NCI-H2227 (cell line): ENCODE results near the gene CLIC3.

ENCODE experiments used
- DNase-seq: peaks from one replicate; lab custom pipeline; 2025; ENCODE audit not compliant: unreplicated experiment; lab: John Stamatoyannopoulos, UW

CLIC3 gene

DNA sequence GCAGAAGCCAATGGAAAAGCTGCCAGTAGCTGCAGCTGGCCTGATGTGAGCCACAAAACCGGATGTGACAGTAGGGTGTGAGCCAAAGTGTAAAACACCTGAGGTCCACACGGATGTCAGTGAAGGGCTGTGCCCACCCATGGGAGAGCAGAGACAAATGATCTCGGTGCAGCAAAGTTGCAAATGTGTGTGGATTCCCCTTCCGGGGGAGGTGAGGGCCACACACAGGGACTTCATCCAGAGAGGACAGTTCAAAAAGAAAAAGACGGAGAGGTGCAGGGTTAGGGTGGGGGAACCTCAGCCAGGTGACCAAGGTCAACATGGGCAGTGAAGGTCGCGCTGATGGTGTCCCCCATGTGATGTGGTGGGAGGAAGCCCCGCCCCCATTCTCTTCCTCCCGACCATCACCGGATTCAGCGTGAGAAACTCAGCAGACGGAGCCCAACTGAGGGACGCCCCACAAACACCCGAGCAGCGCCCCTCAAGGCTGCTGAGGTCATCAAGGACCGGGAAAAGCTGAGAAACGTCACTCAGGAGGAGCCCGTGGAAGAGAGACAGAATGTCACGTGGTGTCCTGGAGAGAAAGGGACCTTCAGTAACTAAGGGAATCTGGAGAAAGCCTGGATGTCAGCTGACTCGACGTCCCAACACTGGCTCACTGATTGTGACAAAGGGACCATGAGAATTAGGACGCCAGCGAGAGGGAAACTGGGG is 30.4 kb downstream of the CLIC3 start:
- DNase-seq: no peak

DNA sequence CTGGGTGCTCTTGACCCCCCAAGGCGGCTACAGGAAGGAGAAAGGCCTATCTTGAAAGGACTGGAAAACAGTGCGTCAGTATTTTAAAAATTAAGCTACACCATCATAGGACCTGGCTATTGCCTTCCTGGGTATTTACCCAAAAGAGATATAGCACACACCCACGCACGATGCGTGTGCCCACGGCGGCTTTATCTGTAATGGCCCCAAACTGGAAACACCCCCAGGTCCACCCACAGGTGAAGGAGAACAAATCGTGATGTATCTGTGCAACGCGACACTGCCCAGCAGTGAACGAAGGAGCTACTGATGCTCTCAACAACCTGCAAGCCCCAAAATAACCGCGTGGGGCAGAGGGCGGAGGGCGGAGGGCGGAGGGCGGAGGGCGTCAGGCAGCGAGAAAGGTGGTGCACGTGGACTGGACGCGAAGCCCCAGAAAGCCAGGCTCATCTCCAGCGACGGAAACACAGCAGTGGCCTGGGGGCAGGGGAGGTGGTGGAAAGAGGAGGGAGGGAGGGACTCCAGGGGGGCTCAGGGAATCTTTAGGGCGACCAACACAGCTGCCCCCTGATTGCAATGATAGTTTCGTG is 31.4 kb downstream of the CLIC3 start:
- no peak for DNase-seq

DNA sequence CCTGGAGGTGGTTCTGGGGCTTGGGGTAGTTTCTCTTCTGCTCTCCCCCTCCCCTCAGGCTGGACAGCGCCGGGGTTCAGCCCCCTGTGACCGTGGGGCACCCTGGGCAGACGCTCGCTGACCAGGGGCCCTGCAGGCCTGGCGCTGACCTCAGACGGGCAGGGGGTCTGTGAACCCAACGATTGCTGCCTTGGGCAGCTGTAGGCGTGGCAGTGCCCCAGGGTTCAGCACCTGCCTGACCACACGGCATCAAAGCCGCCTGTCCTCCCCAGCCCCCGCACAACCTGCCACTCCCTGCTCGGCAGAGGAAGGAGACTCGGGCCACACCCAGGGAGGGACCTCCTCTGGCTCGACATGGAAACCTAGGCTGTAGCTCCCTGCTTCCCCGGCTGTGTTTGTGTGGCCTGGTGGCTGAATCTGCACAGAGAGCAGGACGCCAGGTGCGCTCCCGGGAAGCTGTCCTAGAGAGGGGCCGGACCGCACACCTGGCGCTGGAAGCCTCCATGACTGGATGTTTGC is 32.1 kb downstream of the CLIC3 start:
- DNase-seq: no peak

DNA sequence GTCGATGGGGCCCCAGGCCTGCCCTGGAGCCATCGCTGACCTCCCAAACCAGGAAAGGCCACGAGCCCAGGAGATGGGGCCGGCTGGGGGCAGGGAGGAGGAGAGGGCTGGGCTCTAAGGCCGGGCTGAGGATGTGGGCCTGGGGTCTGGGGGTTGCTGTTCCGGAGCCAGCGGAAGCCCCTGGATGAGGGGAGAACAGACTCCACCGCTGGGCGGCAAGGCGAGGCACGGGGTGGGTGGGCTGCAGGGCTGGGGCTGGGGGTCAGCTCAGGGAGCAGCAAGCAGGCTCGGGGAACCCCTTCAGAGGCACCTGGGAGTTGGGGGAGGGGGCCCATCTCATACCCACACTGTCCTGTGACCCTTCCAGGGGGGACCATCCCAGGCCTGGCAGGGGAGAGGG is 32.6 kb downstream of the CLIC3 start:
- DNase-seq: no peak

DNA sequence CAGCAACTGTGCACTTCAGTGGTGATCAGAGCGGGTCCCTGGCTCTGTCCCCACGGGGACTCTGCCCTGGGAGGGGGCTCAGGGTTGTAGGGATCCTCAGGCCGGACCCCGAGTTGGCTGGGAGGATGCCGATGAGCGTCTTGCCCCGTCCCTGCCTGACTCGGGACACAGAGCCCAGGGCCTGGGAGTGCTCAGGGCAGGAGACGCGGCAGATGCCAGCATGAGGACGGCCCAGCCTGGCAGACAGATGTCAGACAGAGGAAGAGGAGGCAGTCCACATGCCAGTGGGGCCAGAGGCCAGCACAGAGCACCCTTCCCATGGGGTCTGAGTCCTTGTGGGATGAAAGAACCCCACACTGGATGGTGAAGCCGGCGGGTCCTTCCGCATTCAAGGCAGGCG is 33.0 kb downstream of the CLIC3 start:
- DNase-seq: no peak

DNA sequence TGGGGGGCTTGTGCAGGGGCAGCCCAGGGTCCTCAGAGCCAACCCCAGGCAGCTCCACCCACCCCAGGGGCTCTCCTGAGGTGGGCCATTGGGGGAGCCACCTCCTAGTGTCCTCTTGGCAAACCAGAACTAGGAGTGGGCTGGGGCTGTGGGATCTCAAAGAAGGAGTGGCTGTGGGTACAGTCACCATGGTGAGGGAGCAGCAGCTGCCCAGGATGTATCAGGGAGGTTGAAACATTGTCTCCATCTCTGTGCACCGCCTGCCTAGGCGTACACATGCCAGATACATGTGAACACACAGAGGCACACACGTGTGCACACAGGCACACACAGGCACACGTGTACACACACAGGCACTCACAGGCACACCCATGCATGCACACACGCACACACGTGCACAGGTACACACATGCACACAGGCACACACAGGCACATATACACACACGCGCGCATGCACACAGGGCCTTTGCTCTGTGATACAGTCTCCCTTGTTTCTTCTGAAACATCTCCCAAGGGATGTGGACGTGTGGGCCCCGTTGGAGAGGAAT is 33.6 kb downstream of the CLIC3 start:
- no peak for DNase-seq

DNA sequence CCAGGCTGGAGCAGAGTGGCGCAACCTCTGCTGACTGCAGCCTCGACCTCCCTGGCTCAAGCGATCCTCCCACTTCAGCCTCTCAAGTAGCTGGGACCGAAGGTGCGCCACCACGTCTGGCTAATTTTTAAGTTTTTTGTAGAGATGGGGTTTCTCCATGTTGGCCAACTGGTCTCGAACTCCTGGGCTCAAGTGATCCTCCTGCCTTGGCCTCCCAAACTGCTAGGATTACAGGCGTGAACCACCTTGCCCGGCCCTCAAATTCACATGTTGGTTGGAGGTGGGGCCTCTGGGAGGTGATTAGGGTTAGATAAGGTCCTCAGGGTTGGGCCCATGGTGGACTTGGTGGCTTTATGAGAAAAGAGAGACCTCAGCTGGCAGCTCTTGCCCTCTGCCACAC is 34.2 kb downstream of the CLIC3 start:
- DNase-seq: no peak

DNA sequence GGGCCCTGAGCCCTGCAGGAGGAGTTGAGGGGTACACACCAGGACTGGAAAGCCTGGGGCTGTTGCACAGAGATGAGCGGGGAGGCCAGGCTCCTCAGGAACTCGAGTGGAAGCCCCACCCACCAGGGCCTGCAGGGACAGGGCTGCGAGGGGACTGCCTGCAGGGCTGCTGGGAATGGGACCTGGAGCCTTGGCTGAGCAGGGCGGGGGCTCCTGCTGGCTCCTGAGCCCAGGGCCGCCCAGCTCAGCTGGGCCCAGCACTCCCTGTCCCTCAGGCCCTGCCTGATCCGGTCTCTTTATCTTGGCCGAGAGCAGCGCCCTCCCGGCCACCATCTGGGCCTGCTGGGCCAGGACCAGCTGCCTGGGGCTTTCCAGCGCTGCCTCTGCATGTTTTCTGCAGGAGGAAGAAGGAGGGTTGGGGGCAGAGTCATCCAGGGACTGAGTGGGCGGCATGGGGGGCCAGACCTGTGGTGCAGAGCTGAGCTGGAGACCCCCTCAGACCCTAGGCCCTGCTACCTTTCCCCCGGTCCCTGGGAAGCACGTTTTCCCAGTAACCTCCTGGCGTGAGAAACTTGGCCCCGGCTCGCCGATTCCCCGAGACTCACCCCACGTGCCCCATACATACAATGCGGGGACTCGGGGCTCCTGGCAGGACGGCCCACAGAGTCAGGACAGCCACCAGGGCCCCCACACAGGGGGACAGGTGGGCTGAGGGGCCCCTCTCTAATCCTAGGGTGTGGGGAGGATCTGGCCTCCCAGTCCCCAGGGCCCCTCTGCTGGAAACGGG is 34.9 kb downstream of the CLIC3 start:
- no peak for DNase-seq

DNA sequence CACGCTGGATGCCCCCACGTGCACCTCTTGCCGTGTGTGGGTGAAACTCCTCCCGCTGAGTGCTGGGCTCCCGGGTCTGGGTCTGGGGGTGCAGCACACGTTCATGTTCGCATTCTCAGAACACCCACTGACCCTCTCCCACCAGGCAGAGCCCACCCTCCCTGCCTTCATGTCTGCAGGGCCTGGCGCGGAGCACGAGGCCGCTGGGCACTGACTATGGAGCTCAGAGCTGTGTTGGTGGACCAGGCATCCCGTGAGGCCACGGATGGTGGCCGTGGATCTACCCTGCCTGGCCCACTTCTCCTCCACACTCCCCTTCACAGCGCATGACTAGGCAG is 35.5 kb downstream of the CLIC3 start:
- DNase-seq: no peak

DNA sequence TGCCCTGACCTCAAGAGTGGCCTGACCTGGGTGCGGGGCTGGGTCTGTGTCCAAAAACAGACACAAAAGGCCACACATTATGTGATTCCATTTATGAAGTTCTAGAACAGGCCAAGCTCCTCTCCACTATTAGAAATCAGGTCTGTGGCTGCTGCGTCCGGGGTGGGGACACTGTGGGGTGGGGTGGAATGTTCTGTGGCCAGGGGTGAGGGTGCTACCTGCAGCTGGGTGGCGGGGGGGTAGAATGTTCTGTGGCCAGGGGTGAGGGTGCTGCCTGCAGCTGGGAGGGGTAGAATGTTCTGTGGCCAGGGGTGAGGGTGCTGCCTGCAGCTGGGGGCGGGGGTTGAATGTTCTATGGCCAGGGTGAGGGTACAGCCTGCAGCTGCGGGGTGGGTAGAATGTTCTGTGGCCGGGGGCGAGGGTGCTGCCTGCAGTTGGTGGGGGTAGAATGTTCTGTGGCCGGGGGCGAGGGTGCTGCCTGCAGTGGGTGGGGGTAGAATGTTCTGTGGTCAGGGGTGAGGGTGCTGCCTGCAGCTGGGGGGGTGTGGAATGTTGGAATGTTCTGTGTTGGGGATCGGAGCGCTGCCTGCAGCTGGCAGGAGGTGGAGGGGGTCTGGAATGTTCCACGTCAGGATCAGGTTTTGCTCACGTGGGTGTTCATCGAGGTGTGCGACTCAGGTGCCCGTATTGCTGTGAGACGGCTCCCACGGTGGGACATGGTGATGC is 36.0 kb downstream of the CLIC3 start:
- DNase-seq: no peak

DNA sequence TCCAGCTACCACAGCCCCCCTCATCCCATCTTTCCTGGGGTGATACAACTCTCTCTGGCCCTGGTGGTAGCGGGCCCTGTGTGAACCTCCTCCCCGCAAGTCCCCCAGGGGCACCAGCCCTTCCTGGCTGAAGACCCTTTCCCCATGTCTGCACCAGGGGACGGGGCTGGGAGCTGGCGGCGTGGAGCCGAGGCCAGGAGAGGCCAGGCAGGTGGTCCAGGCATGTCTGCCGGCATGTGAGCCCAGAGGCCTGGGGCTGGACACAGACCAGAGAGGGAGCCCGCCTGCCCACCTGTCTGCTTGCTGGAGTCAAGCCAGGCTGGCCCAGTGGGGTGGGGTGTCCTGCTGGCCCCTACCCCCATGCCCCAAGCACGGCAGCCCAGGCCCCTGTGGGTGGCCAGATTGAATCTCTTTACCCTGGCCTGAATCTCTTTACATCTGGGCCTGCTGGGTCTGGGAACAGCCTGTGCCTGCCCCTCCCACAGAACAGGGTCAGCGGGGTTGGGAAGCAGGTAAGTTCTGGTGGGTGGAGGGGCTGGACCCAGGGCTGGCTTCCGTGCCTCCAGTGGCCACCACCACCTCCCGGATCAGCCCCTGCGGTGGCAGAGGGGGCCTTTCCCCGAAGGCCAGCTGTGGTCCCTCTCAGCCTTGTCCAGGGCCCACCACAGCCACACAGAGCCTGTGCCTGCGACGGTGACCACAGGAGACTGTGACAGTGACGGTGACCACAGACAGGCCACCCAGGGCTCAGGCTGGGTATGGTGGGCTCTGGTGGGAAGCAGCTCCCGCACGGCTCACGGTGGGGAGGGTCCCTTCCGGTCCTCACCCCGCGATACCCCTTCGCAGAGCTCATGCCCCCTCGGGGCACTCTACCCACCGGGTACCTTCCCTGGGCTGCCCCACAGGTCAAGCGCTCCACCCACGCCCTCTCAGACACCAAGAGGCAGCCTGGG is 37.2 kb downstream of the CLIC3 start:
- no peak for DNase-seq

DNA sequence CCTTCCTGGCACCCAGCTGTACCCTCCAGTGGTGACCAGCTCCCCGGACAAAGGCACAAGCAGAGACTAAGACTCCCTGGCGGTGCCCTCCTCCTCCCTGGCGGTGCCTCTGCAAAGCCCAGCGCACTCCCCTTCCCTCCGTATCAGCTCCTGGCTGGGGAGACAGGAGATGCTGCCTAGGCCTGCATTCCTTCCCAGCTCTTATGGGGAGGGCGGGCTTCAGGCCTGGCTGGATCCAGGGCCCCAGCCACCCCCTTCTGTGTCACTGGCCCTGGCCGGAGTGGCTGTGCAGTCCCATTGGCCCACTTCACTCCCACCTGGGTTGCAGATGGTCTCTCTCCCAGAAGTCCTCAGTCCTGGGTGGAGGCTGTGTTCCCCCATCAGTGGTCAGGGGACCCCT is 37.9 kb downstream of the CLIC3 start:
- no peak for DNase-seq

DNA sequence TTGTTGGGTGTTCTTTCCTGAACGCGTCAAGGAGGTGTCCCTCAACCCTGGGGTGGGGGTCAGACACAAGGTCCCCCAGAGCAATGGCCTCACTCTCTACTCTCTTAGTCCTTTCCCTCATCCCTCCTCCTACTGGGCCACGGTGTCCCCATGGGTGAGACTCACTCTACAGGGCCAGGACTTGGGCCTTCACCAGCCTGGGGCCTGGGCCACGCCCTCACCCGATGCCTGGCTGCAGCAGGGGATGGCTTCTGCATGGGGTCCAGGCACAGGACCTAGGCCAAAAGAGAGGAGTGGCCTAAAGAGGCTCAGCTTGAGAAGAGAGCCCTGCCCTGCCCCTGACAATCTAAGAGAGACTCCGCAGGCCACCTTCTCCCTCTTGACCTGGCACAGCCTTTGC is 38.5 kb downstream of the CLIC3 start:
- DNase-seq: no peak

DNA sequence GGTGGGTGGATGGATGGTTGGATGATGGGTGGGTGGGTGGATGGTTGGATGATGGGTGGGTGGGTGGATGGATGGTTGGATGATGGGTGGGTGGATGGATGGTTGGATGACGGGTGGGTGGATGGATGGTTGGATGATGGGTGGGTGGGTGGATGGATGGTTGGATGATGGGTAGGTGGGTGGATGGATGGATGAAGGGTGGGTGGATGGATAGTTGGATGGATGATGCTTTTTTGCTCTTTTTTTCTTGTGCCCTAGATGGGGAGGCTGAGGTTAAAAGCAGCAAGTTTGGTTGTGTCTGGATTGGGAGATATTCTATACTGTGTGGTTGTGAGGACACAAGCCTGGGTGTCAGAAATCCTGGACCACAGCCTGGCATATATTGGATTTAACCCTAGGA is 38.9 kb downstream of the CLIC3 start:
- no peak for DNase-seq

DNA sequence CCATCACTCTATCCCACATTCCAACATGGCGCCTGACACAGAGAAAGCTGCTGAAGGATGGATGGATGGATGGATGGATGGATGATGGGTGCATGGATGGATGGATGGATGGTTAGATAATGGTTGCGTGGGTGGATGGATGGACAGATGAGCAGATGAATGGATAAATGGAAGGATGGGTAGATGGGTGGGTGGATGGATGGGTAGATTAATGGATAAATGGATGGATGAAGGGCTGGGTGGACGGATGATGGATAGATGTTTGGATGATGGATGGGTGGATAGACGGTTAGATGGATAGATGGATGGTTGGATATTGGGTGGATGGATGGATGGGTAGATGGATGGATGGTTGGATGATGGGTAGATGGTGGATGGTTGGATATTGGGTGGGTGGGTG is 39.8 kb downstream of the CLIC3 start:
- DNase-seq: no peak

DNA sequence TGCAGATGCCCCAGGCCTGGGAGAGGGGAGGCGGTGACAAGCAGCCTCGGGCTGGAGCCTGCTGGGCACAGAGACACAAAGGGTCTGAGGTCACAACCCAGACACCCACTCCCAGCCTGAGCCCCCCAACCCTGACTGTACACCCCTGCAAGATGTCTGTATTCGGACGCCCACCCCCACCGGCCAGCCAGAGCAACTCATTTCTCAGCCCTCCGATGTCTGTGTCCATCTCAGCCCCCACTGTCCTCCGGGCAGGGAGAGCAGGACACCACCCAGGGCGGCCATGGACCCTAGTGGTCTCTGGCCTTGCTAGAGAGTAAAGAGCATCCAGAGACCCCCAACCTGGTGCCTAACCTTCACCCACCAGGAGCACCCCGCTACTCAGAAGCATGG is 40.4 kb downstream of the CLIC3 start:
- DNase-seq: no peak

DNA sequence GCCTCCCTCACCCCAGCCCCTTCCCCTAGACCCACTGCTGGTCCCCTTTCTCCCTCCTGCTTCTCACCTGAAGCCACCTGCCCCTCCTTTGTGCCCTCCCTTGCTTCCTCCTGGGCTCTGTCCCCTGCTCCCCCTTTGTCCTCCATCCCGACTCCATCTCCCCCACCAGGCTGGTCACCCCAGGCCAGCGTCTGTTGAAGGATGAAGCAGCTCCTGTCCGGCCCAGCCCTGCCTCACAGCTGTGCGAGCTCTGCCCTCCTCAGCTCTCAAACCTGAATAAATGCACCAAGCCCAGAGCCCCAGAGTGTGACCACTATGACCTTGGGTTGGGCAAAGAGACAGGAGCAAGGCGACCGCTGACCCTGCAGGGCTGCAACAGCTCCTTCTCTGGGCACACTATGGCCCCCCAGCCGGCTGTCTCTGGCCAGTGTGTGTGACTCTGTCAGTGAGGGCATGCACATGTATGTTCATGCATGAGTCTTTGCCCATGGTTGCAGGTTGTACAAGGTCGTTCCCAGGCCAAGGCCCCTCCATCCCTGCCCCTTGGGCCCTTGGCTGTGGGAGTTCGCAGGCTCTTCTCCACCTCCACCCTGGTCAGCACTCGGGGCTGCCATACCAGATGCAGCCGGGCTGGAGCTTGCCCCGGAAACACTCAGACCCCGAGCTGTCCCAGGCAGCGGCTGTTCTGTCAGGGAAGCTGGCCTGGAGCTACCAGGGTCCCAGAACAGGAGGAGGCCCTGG is 41.0 kb downstream of the CLIC3 start:
- no peak for DNase-seq

DNA sequence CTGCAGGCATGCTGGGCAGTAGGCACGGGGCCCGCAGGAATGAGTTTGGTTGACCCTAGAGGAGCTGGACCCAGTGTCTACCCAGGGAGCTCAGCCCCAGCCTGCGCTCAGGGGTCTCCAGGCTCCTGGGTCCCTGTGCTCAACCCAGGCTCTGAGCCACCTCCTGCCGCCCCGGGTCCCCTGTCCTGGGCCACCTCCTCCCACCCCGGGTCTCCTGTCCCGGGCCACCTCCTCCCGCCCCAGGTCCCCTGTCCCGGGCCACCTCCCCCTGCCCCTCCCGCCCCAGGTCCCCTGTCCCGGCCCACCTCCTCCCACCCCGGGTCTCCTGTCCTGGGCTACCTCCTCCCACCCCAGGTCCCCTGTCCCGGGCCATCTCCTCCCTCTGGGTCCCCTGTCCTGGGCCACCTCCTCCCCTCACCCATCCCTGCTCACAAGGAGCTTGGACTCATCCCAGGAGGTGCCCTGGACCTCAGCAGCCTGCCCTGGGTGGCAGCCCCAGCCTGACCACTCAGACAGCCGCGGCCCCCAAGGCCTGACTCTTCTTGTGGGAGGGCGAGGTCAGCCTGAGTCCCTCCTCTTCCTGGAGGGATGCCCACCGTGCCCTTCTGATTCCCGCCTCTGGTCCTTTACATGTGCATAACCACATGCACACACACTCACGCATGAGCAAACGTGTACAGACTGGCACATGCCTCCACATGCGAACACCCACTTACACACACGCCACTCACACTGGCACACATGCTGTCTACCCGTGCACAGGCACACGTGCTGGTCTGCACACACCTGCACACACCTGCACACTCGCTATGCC is 41.9 kb downstream of the CLIC3 start:
- DNase-seq: no peak
